ENCODE data around the gene AMMECR1L.
"Not testable (repeated sequence)": the region's sequence is repeated elsewhere in the genome, so short reads cannot be mapped to it uniquely, and the experiment has no call there.

- TF ChIP-seq CTCF (IDR thresholded peaks at IDR 0.05); EP300 (IDR thresholded peaks at IDR 0.05); POLR2A (IDR thresholded peaks at IDR 0.05; ENCODE audit: low read length); SREBF2 (IDR thresholded peaks at IDR 0.05); RCOR1 (IDR thresholded peaks at IDR 0.05; ENCODE audit: low read depth, low read length); REST (IDR thresholded peaks at IDR 0.05); MAX (IDR thresholded peaks at IDR 0.05): not testable (repeated sequence)
These were observed 22.1 kb upstream of the AMMECR1L start for GRCh38 chr2:127907733-127908400.
